OCI-LY7 (cell line): ENCODE measurements around the gene LCN12. TPM values are rescaled to one million over a fixed set of nuclear protein-coding genes. Genes with fewer than 3 reads are reported as not detected.

ENCODE experiments used
- BruUV-seq: library from RNA; stranded (reverse); fragments of 400-500 nt; replicated peaks from 2 replicates; lab custom pipeline; 2021; lab: Mats Ljungman, UMichigan
- CTCF ChIA-PET: fragments of 300-600 bp; sonication (Branson Sonifier 250); formaldehyde crosslinking; loops from one replicate; lab custom pipeline; 2022; ENCODE audit warnings: antibody characterized with exemption; ENCODE audit not compliant: unreplicated experiment; lab: Charles Lee
- POLR2A ChIA-PET: fragments of 300-600 bp; sonication (Branson Sonifier 250); formaldehyde crosslinking; loops from one replicate; lab custom pipeline; 2022; ENCODE audit warnings: antibody characterized with exemption; lab: Charles Lee
- DNase-seq: peaks from one replicate; pipeline ENCODE4 v3.0.0-alpha.2; 2015; ENCODE audit warnings: low spot score
- H2AFZ ChIP-seq: fragments of 200-600 bp; sonication (generic), shearing (Covaris generic); 2 replicates; pipeline ENCODE4 v1.6.1; 2014; ENCODE audit warnings: mild to moderate bottlenecking, antibody characterized with exemption, low read length, moderate library complexity
- H3K27ac ChIP-seq: fragments of 200-600 bp; sonication (generic); 2 replicates; pipeline ENCODE4 v1.5.1; 2014; ENCODE audit warnings: mixed run types, low read depth, mild to moderate bottlenecking, moderate library complexity, low read length, inconsistent platforms; ENCODE audit not compliant: poor library complexity, severe bottlenecking
- H3K36me3 ChIP-seq: fragments of 200-600 bp; sonication (generic); 2 replicates; pipeline ENCODE4 v1.6.1; 2014; ENCODE audit warnings: mild to moderate bottlenecking, antibody characterized with exemption, low read length, moderate library complexity, mixed read lengths; ENCODE audit not compliant: insufficient read depth
- H3K4me1 ChIP-seq: fragments of 200-600 bp; sonication (generic); 2 replicates; pipeline ENCODE4 v1.5.1; 2014; ENCODE audit warnings: mild to moderate bottlenecking, low read length; ENCODE audit not compliant: insufficient read depth, poor library complexity, severe bottlenecking
- H3K4me2 ChIP-seq: fragments of 200-600 bp; sonication (generic); 2 replicates; pipeline ENCODE4 v1.6.1; 2014; ENCODE audit warnings: mild to moderate bottlenecking, low read length
- H3K4me3 ChIP-seq: fragments of 200-600 bp; sonication (generic); 2 replicates; pipeline ENCODE4 v1.5.1; 2014; ENCODE audit warnings: mild to moderate bottlenecking, low read depth, low read length; ENCODE audit not compliant: poor library complexity, severe bottlenecking
- H3K79me2 ChIP-seq: fragments of 200-600 bp; sonication (generic); 2 replicates; pipeline ENCODE4 v1.6.1; 2016; ENCODE audit warnings: low read depth, mild to moderate bottlenecking, low read length, moderate library complexity, mixed read lengths; ENCODE audit not compliant: insufficient read depth
- H3K9me2 ChIP-seq: fragments of 200-600 bp; sonication (generic); 2 replicates; pipeline ENCODE4 v1.6.1; 2016; ENCODE audit warnings: mild to moderate bottlenecking, low read length, mixed read lengths; ENCODE audit not compliant: insufficient read depth
- H3K9me3 ChIP-seq: fragments of 200-600 bp; sonication (generic); 2 replicates; pipeline ENCODE4 v1.6.1; 2014; ENCODE audit warnings: mild to moderate bottlenecking, mixed run types, low read length, mixed read lengths
- H4K20me1 ChIP-seq: fragments of 200-600 bp; sonication (generic); 2 replicates; pipeline ENCODE4 v1.6.1; 2014; ENCODE audit warnings: mild to moderate bottlenecking, antibody characterized with exemption, low read length, moderate library complexity, mixed read lengths; ENCODE audit not compliant: insufficient read depth
- CTCF ChIP-seq: fragments of 200-600 bp; sonication (generic); conservative IDR thresholded peaks from 2 replicates; pipeline ENCODE4 v1.5.1; 2014; ENCODE audit warnings: mild to moderate bottlenecking, antibody characterized with exemption, low read length, moderate library complexity, mixed read lengths
- EZH2phosphoT487 ChIP-seq: fragments of 200-600 bp; sonication (generic); IDR thresholded peaks from 2 replicates; pipeline ENCODE4 v1.6.1; 2018; ENCODE audit warnings: low read depth, borderline replicate concordance, mild to moderate bottlenecking, mixed run types, antibody characterized with exemption, low read length, moderate library complexity, mixed read lengths
- intact Hi-C: fragments of 100-400 bp; cut with micrococcal nuclease; formaldehyde crosslinking; loops from one replicate; pipeline ENCODE4 v1.10.0; 2022; ENCODE audit not compliant: unreplicated experiment
- total RNA-seq, 2 experiments: library from RNA; depleted of rRNA in 1 of 2; stranded (reverse); fragments of >200 nt in 1 of 2; shearing (Covaris generic) in 1 of 2; gene quantifications; 2 replicates each; pipeline ENCODE4 v1.2.3, GENCODE V29; 2014 to 2022

LCN12 gene
- total RNA-seq, 2 experiments from 2014 or later, result 0.95 to 3.7 TPM

- no peaks in the 10 kb centered on the region for H4K20me1 ChIP-seq
- no peak within 1 kb of the TSS for H3K27ac ChIP-seq
- H3K4me1 ChIP-seq, result no peaks in the 10 kb centered on the region
- no peak for TF ChIP-seq EZH2phosphoT487
- no peak for TF ChIP-seq CTCF
- intact Hi-C loops, result no loop called here
- BruUV-seq, result no TSS peak
- H2AFZ ChIP-seq, result no peak within 1 kb of the TSS
- POLR2A ChIA-PET, result interaction anchor here (1.6 kb wide), 1 partner anchor 10 kb away, joined by 5 read pairs; the partner anchor contains the start of gene PAXX
- no peaks in the 10 kb centered on the region for H3K9me2 ChIP-seq
- no peak for DNase-seq
- CTCF ChIA-PET, result no interaction called here
- H3K4me3 ChIP-seq, result no peak within 1 kb of the TSS
- no peaks in the 10 kb centered on the region for H3K36me3 ChIP-seq
- H3K4me2 ChIP-seq, result no peak within 1 kb of the TSS
- no peaks in the 10 kb centered on the region for H3K9me3 ChIP-seq
- no peaks in the 10 kb centered on the region for H3K79me2 ChIP-seq
These were observed 30.4 kb downstream of the LCN12 start, which contains the start of gene LCNL1 for GRCh38 chr9:136982232-136983051. TSS of gene LCNL1 (plus strand) at chr9:136982993. CDS start at chr9:136983587, 594 bp downstream.

- Histone ChIP-seq H3K9me2 (no peaks in the 10 kb centered on the region), H3K4me3 (no peak overlapping the region), H4K20me1 (no peaks in the 10 kb centered on the region), H3K4me2 (no peak overlapping the region), H3K36me3 (no peaks in the 10 kb centered on the region), H3K4me1 (no peaks in the 10 kb centered on the region), H3K27ac (no peak overlapping the region), H3K9me3 (no peaks in the 10 kb centered on the region), H3K79me2 (no peaks in the 10 kb centered on the region), H2AFZ (no peak overlapping the region)
- ChIA-PET POLR2A (no interaction called here), CTCF (no interaction called here)
- no peak for DNase-seq
- TF ChIP-seq CTCF, result no peak
- TF ChIP-seq EZH2phosphoT487, result no peak
- intact Hi-C loops, result no loop called here
- BruUV-seq, result no TSS peak
These were observed 31.1 kb downstream of the LCN12 start for GRCh38 chr9:136983167-136983566.
